Measurements from ENCODE around the gene OPRL1.

The OPRL1 gene

DNA sequence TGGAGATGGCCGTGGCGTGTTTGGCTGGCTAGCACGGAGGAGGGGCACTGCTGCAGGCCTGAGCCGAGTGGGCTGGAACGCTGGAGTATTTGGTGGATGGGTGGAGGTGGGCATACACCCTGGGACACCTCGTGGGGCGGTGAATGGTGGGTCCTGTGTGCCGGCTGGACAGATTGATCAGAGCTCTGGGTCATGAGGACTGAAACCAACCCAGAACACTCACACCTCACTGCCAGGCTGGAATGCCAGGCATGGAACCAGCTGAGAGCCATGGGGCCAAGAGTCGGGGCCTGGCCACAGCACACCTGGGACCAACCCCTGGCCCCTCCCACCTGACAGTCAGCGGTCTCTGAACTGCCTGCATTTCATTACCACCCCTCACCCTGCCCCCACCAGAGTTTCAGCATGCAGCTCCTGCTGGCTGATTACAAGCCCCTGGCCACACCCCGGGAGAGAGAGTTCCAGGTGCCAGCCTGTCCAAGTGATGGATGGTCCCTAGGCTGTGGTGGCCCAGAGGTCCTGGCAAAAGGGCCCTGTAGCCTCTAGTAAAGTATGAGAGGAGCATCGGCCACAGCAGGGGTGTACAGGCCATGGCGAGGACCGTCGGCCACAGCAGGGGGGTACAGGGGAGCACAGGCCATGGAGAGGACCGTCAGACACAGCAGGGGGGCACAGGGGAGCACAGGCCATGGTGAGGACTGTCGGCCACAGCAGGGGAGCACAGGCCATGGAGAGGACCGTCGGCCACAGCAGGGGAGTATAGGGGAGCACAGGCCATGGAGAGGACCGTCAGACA is 24.2 kb downstream of the OPRL1 start:
- FAIRE-seq = no peak
- no peak for DNase-seq (ENCODE audit: insufficient read length, low spot score)
- TF ChIP-seq, protein P1, sequence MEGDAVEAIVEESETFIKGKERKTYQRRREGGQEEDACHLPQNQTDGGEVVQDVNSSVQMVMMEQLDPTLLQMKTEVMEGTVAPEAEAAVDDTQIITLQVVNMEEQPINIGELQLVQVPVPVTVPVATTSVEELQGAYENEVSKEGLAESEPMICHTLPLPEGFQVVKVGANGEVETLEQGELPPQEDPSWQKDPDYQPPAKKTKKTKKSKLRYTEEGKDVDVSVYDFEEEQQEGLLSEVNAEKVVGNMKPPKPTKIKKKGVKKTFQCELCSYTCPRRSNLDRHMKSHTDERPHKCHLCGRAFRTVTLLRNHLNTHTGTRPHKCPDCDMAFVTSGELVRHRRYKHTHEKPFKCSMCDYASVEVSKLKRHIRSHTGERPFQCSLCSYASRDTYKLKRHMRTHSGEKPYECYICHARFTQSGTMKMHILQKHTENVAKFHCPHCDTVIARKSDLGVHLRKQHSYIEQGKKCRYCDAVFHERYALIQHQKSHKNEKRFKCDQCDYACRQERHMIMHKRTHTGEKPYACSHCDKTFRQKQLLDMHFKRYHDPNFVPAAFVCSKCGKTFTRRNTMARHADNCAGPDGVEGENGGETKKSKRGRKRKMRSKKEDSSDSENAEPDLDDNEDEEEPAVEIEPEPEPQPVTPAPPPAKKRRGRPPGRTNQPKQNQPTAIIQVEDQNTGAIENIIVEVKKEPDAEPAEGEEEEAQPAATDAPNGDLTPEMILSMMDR (IDR thresholded peaks at IDR 0.05; ENCODE audit: insufficient read depth, missing control alignments) = no peak

DNA sequence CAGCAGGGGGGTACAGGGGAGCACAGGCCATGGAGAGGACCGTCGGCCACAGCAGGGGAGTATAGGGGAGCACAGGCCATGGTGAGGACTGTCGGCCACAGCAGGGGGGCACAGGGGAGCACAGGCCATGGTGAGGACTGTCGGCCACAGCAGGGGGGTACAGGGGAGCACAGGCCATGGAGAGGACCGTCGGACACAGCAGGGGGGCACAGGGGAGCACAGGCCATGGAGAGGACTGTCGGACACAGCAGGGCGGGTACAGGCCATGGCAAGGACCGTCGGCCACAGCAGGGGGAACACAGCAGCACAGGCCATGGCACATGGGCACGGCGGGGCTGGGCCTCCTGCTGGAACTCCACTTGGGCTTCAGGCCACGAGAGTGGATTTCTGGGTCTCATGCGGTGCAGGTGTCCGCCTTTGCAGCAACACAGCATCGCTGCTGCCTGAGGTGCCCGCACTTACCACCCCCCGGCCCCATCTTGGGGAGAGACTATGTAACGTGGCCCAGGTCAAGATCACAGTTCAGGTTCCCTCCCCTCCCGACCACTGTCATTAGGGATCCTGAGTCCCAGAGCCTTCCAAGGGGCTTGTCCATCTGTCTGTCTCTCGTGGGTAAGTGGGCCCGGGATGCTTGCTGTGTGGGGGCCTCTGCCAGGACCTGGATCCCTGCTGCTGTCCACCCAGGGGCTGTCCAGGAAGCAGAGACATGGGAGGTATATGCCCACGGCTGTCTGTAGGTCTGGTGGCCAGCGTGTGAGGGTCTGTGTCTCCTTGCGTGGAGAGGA is 25.0 kb downstream of the OPRL1 start:
- FAIRE-seq = no peak
- TF ChIP-seq, protein P1 (IDR thresholded peaks at IDR 0.05; ENCODE audit: insufficient read depth, missing control alignments) = no peak
- no peak for DNase-seq (ENCODE audit: insufficient read length, low spot score)

DNA sequence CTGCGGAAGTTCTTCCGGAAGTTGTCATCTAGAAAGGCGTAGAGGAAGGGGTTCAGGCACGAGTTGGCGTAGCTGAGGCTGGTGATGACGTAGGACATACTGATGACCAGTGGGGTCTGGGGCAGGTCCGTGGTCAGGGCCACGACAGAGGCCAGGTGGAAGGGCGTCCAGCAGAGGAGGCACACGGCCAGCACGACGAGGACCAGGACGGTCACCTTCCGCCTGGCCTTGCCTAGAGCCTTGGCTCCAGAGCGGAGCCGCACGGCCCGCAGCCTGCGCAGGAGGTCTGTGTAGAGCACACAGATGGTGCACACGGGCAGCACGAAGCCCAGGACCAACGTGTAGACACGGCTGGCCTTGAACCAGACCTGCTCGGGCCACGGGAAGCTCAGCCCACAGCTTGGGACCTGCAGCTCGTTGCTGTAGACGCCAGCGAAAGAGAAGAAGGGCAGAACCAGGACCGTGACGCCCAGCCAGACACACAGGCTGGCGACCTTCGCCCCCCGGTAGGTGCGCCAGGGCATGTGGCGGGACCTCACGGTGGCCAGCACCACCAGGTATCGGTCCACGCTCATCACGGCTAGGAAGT is 26.1 kb downstream of the OPRL1 start:
- FAIRE-seq (no peak), DNase-seq (ENCODE audit: insufficient read length, low spot score) (no peak)
- TF ChIP-seq, protein P1 (IDR thresholded peaks at IDR 0.05; ENCODE audit: insufficient read depth, missing control alignments) = no peak

DNA sequence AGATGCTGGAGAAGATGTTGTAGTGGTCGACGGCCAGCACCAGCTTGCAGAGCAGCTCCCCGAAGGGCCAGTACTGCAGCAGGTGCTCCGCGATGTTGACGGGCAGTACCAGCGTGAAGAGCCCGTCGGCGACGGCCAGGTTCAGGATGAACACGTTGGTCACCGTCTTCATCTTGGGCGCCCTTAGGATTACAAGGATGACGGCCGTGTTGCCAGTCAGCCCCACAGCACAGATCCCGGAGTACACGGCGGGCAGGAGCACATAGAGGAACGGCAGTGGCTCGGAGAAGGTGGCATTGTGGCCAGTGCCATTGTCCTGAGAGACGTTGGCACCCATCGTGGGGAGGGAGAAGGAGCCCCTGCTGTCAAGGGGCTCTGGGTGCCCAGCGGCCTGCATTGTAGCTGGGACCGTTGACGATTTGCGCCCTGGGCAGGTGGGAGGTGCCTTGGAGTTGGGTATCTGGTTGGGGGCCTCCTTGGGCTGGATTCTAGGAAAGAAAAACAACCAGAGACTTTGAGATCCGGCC is 26.6 kb downstream of the OPRL1 start:
- FAIRE-seq (no peak), DNase-seq (ENCODE audit: insufficient read length, low spot score) (no peak)
- TF ChIP-seq, protein P1 (IDR thresholded peaks at IDR 0.05; ENCODE audit: insufficient read depth, missing control alignments) = no peak

DNA sequence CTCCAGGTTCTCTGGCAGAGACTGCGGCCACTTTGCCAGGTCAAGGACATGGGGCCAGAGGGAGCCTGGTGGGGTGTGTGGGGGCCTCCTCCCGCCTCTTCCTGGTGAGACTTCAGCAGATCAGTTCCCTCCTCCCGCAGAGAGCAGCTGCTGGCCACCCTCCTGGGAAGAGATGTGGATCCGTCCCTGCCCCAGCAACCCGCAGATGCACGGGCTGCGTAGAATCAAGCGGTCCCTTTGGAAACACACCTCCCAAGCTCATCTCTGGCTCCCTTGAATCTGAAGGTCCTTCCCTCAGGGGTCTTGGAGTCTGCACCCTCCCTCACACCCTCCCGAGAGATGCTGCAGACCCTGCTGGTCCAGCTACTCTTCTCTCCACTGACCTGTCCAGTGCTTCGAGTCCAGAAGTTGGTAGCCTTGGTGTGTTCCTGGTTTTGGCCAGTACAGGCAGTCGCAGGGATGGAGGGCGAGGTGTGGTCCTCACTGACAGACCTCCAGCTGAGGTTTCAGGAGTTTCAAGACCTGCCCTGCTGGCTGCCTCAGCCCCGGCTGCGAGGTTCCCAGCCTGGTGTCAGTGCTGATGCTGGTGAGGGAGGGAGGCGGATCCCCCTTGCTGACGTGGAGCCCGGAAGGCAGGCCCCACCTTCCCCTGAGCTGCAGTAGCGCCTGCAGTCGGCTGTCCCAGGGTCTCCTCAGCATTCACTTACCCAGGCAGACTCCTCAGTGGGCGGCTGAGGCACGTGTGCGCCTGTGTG is 27.3 kb downstream of the OPRL1 start, which contains the start of gene NPBWR2:
Gene NPBWR2 (minus strand): TSS at position 585 of the 755 bp plus-strand sequence. CDS start 734 bp downstream, outside the sequence.
- FAIRE-seq (no peak), DNase-seq (ENCODE audit: insufficient read length, low spot score) (no peak)
- TF ChIP-seq, protein P1 (IDR thresholded peaks at IDR 0.05; ENCODE audit: insufficient read depth, missing control alignments) = no peak

DNA sequence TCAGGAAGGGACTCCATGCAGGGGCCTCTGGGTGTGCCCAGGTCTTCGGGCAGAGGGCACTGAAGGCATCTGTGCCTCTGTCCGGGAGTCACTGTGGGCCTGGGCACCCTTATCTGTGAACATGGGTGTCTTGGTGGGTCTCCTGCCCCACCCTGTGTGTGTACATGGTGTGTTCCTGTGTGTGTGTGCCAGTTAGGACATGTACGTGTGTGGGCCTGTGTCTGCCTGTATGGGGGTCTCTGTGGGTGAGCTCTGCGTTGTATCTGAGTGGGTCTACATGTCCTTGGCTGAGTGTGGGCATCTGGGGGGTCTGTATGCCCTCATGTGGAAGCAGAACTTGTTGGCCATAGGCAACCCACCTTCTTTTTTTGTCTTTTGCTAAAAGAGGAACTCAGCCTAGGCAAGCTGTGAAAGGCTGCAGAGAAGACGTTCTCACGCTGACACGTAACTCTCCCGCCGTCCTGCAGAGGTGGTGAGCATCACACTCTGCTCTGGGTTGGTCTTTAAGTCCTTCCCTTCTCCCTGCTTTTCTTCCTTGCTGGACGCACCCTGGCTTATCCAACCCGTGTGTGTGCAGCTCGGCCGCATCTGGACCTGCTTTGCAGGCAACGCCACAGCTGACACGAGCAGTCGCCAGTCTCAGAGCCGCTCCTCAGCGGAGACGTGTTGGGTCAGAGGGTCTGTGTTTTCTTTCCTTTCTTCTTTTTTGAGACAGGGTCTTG is 28.0 kb downstream of the OPRL1 start:
- DNase-seq (ENCODE audit: insufficient read length, low spot score) (no peak), FAIRE-seq (no peak)
- TF ChIP-seq, protein P1 (IDR thresholded peaks at IDR 0.05; ENCODE audit: insufficient read depth, missing control alignments) = no peak
